Fibroblast of lung (primary cell): ENCODE measurements around the gene FOXA3.
A peak's percentile ranks its signal among the peaks of the same experiment; 100 is the strongest.

Experiments used
- CTCF ChIP-seq, 2 donors: IDR thresholded peaks in 1 of 2; conservative IDR thresholded peaks in 1 of 2; 1 replicate in 1 of 2; 2 replicates in 1 of 2; pipeline ENCODE4 v1.5.1; 2011 to 2012; ENCODE audit warnings: low read length in 2 of 2, control low read depth in 1 of 2, inconsistent platforms in 1 of 2, low read depth in 1 of 2, mild to moderate bottlenecking in 1 of 2
- EZH2 ChIP-seq: IDR thresholded peaks from 2 replicates; pipeline ENCODE4 v1.5.1; 2012; ENCODE audit warnings: low read length, control low read depth, mild to moderate bottlenecking; ENCODE audit errors: missing control alignments

GRCh38 chr19:45902651-45903625, 38.8 kb downstream of the FOXA3 start:
- TF ChIP-seq CTCF (conservative IDR thresholded peaks at IDR 0.05 in 1 of 2, IDR thresholded peaks at IDR 0.05 in 1 of 2; ENCODE audit: low read depth in 1 of 2, low read length in 2 of 2): peak in 1 of 2 donors; percentile 2
- no peak for TF ChIP-seq EZH2
